Activated CD4-positive, CD25-positive, alpha-beta regulatory T cell treated with anti-CD3 and anti-CD28 coated beads, Interleukin-2, amount 50 U/mL, for 16 hours (primary cell): Measurements from ENCODE around the gene NFKBIB.

ENCODE experiments used
- DNase-seq: peaks from one replicate; pipeline ENCODE4 v3.0.0-alpha.2; 2020; ENCODE audit warnings: low read depth, low spot score

NFKBIB gene

DNA sequence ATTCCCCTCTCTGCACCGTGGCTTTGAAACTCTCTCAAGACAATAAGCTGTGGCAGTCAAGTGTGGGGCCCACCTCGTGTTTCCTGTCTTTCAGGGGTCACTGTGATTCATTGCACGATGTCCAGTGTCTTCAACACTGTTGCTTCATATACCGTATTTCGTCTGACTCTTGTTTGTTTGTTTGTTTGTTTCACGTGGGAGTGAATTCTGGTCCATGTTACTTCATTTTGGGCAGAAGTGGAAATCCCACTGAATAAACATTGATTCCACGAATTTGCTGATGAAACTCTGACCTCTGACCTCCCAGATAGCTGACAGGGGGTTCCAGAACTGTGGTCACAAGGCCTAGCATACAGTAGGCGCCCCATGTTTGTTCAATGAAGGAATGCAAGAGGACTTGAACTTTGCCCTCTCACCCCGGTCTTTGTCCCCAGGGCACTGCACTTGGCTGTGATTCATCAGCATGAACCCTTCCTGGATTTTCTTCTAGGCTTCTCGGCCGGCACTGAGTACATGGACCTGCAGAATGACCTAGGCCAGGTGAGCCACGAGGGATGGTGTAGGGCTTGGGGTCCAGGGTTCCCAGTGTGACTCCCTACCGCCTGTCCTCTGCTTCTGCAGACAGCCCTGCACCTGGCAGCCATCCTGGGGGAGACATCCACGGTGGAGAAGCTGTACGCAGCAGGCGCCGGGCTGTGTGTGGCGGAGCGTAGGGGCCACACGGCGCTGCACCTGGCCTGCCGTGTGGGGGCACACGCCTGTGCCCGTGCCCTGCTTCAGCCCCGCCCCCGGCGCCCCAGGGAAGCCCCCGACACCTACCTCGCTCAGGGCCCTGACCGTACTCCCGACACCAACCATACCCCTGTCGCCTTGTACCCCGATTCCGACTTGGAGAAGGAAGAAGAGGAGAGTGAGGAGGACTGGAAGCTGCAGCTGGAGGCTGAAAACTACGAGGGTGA lies 5.1 kb downstream of the NFKBIB start:
- DNase-seq: no peak

DNA sequence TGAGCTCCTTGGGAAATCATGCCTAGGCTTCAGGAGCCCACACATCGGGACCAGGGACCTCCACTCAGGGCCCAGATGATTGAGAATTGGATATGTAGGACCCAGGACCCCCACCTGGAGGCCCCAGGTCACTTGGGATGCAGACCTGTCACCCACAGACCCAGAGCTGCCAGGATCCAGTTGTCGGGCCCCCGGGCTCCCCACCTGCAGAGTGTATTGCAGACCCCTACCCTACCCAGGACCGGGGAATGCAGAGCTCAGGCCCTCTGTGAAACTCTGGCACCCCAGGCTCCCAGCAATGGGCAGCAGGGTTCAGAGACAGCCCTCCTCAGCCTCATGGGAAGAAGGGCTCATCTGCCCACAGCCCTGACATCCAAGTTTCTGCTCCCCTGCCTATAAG lies 5.9 kb downstream of the NFKBIB start:
- no peak for DNase-seq

DNA sequence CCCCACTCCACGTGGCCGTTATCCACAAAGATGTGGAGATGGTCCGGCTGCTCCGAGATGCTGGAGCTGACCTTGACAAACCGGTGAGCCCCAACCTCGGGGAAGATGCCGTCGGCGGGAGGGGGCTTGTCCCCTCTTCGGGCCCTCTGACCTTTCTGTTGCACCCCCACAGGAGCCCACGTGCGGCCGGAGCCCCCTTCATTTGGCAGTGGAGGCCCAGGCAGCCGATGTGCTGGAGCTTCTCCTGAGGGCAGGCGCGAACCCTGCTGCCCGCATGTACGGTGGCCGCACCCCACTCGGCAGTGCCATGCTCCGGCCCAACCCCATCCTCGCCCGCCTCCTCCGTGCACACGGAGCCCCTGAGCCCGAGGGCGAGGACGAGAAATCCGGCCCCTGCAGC lies 7.5 kb downstream of the NFKBIB start:
- no peak for DNase-seq

DNA sequence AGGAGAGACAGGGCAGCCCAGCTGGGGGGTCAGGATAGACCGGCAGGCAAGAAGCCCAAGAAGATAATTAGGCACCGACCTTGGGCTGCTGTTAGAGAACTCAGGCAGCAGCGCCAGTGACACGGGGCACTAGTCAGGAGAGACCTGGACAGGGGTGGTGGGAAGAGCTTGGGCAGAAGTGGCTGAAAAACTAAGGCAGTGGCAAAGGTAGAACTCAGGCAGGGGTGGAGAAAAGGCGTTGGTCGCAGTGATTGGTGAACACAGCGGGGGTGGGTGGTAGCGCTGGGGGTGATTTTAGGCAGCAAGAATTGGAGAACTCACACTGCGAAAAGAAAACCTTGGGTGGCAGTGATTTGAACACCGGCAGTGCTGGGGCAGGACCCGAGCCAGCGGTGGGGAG lies 7.9 kb downstream of the NFKBIB start:
- no peak for DNase-seq

DNA sequence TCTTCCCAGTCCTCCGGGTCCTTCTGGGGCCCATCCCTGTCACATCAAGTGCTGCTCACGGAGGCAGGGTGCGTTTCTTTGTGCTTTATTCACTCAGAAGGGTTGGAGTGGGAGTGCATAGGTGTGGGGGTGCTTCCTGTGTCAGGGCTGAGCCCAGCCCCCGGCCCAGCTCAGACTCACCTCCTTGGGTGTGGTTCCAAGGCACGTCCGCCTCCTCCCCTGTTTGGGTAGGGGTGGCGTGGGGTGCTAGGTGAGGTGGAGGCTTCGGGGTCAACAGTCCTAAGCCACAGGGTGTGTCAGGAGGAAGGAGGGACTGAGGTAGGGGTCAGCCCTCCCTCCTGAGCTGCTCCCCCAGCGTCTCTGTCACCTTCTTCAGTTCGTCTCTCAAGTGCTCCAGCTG lies 9.1 kb downstream of the NFKBIB start:
- DNase-seq: no peak

DNA sequence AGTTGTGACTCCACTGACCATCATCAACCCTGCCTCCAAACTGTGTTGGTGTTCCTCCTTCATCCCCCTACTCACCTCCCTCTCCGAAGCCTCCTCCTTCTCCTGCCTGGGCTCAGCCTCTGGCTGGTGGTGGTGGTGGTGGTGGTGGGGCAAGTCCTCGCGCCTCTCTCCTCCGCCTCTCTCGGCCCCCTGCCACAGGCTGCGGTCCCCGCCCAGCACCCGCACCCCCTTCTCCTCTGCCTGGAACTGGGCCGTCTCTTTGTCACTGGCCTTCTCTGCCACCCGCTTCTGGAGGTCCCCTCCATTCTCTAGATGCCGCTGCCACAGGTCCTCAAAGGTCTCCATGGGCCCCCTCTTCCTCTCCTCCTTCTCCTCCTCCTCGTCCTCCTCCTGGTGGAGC lies 10.7 kb downstream of the NFKBIB start:
- no peak for DNase-seq

DNA sequence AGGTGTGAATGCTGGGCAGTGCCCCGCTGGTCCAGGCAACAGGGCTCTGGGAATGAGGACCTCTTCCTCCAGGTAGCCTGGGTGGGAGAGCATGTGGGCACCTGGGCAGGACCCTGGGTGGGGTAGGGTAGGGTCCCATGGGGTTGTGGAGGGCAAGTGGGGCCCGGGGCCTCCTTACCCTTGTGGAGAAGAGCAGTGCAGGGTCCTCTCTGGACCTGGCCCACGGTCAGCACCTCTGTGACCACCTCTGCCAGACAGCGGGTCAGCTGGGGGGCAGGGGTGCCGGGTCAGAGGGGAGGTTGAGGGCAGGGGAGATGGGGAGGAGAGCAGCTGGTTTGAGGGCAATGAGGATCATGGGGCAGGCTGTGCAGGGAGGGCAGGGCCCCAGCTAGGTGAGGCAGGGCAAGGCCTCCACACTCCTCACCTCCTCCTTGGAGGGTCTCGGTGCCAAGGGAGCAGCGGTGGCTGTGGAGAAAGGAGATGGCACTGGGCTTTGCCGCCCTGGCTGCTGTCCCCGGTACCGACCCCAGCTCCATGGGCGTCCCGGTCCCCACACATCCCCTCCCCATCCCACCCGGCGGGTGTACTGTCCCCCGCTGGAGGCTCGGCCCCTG lies 11.7 kb downstream of the NFKBIB start:
- no peak for DNase-seq

DNA sequence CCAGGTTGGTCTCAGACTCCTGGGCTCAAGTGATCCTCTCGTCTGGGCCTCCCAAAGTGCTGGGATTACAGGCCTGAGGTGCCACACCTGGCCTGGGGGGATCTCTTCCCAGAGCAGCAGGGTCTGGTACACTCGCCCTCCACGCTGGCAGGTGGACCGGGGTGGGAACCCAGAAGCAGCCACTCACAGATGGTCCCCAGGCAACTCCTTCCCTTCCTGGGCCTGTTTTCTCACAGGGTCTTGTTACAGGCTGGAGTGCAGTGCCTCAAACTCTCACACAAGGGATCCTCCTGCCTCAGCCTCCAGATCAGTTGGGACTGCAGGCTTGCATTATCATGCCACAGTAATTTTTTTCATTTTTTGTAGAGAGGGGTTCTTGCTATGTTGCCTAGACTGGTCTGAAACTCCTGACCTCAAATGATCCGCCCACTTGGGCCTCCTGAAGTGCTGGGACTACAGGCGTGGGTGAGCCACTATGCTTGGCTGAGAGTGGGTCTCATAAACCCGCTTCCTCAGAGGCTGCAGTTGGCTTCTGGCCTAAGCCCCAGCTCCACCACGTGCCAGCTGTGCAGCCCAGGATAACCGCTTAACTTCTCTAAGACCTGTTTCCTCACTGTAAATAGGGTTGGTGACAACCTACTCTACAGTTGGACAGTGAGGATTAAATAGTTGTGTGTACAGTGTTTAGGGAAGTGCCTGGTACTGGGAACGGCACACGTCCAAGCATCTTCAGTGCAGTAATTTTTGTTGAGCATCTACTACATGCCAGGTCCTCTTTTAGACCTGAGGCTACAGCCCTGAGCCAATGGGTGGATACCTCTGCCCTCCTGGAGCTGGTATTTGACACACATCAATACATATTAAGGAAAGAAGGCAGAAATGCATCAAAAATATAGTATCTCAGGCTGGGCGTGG lies 13.1 kb downstream of the NFKBIB start:
- no peak for DNase-seq

DNA sequence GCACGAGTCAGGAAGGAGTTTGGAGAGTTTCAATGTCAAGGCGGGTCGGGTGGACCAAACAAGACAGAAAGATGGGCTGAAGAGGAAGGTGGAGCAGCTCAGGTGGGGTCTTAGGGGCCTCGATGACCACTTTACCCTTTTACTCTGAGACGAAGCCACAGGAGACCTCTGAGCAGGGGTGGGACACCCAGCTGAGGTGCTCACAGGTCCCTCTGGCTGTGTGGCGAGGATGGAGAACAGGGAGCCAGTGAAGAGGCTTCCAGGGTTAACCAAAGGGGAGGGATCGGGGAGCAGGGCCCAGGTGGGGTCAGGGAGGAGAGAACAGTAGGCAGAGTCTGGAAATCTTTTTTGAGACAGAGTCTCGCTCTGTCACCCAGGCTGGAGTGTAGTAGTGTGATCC lies 14.2 kb downstream of the NFKBIB start:
- no peak for DNase-seq

DNA sequence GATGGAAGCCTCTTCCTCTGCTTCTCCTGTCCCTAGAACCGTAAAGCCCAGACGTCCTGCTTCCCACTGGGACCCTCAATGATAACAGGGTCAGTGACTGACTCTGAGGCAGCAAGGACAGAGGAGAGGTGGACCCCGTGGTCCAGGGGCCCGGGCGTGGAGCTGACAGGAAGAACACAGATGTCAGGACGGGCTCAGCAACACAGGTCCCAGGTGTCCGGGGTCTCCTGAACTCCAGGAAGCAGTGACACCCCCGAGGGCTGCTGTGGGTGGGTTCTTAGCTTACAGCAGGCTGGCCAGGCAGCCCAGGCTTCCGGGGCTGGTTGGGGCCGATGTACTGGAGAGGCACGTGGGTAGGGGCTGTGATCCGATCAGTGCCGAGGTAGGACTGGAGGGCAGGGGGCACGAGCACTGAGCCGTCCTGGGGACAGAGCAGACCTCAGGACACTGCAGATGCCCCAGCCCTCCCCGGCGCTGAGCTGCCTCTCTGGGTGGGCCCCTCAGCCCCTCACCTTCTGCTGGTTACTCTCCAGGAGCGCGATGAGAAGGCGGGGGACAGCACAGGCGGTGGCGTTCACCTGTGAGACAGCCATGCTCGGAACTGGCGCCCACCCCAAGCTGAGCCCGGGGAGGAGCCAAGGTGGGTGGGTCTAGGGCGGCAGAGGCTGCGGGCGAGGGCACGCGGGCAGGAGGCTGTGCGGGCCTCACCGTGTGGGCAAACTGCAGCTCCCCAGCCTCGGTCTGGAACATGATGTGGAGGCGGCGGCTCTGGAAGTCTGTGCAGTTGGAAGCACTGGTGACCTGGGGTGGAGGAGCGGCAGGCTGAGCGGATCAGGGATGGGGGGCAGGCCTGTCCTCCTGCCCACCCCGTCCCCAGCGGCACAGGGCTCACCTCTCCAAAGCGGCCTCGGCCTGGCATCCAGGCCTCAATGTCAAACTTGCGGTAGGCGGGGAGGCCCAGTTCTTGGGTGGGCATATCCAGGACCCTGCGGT lies 15.9 kb downstream of the NFKBIB start:
- DNase-seq: no peak

DNA sequence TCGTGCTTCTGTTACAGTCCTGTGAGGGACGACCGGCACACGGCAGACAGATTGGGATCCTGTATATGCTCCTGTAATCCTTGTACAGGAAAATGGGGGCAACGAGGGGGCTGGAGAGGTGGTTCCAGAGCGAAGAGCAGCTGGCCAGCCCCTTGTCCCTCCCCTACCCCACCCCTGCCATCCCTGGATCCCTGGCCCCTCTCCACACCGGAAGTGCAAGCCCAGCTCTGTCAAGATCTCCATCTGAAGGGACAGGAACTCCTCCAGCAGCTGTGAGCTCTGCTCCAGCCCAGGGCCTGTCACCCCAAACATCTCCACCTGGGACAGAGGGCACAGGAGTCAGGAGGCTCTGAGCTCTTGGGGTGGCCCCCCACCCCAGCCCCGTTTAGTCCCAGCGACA lies 17.7 kb downstream of the NFKBIB start:
- DNase-seq: no peak

DNA sequence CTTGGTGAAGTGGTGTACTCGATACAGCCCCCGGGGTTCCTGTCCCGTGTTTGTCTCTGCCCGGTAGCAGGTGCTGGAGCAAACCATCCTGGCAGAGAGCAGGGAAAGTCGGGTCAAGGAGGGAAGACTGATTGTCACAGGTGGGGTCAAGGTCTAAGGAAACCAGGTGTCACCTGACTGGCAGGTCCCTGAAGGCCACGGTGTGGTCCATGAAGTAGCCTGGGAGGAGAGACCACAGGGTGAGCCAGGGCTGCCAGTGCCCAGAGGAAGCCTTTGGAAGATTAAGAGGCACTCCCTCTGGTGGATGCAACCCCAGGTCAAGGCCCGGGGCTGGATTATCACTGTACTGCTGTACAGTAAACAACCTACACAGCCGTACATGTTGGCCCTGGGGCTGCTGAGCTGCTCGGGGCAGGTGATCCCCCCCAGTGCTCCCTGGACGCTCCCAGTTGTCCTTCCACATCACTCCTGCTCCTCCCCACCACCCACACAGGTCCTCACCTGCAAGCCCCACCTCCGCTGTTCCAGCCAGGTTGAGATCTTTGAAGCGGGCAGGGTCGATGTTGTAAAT lies 18.2 kb downstream of the NFKBIB start:
- no peak for DNase-seq

DNA sequence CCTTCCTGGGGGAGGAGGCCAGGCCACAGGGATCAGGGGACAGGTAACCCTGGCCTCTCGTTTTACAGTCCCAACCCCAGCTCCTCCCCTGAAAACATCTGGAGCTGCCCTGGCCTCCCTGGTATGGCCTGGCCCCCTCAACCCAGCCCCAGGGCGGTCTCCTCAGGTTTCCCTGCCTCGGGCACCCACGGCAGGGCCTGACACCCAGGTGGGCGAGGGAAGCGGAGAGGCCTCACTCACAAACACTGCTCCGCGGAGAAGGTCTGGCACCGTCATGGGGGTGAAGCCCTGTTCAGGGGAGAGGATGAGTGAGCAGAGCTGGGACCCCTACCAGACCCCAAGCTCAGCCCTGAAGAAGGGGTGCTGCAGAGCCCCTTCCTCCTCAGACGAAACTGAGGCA lies 18.8 kb downstream of the NFKBIB start:
- no peak for DNase-seq

DNA sequence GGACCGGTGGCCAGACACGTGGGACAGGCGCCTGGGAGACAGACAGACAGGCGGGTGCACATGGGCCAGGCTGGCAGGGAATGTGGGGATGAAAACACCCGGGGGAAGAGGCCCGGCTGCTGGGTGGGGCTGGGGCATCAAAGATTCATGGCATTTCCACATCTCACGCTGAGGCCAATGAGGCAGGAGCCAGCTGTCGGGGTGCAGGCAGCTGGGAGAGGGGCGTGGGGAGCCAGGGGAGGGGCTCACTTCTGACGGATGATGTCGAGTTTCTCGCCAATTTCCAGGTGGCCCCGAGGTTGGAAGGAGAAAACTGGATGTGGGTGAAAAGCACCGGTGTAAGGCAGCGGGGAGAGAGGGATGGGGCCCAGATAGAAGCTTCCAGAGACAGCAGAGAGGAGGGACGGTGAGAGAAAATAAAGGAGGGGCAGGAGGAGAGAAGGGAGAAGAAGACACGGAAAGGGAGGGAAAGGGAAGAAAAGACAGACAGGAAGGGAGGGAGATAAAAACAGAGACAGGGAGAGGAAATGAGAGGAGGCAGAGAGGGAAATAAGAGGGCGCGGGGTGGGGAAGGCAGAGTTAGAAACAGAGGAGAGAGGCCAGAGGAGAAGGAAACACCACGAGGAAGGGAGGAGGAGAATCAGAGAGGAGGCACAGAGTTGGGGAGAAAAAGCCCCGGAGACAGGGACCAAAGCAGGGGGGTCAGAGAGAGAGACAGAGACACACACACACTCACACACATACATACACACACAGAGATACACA lies 20.2 kb downstream of the NFKBIB start:
- no peak for DNase-seq

DNA sequence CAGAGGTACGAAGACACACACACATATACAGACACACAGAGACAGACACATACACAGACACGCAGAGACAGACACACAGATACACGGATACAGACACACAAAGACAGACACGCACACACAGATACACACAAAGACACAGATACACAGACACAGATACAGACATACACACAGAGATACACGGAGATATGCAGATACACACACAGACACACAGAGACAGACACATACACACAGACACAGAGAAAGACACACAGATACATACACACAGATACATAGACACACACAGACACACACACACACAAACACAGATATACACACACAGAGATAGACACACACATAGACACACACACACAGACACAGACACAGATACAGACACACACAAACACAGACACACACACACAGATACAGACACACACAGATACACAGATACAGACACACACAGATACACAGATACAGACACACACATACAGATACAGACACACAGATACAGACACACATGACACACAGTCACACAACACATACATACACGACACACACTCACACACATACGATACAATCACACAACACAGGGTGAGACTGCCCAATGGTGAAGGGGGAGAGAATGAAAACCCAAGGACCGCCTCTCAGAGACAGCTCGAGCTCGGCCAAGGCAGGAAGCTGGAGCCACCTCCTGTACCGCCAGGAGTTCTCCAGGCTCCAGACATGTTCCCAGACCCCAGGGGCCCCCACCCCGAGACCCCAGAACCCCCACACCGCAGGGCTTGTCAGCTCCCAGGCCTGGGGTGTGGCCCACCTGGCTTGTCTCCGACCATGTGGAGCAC lies 21.0 kb downstream of the NFKBIB start:
- no peak for DNase-seq

DNA sequence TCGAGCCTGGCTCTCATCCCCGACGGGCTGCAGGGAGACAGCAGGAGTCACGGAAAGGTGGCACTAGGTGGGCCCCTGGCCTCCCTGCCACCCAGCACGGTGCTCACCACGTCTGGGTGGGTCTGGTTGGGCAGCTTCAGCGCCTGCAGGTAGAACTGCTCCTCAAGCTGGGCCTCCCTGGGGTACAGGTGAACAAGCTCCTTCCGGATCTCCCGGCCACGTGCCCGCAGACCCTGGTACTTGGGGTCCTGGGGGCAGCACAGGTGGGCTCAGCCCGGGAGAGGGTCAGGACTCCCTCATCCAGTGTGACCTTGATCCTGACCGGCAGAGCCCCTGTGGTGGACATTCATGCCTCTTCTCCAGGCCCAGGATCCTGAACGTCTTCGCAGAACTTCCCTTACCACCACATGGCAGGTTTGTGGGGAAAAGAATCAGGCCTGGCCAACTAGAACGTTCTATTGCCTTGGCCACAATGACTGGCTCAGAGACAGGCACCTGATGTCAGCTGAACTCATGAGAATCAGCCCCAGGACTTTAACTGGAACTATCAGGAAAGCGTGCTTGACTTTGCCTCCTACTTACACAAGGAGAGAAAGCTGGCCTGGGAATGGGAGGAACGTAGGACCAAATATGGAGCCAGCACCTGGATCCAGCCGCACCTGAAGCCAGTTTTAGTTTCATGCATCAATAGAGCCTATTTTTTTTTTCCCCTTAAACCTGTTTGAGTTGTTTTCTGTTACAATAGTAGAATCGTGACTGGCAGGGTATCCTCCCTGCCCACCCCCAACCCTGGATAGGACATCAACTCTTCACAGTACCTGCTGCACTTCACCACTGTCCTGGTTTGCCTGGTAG lies 21.9 kb downstream of the NFKBIB start:
- no peak for DNase-seq

DNA sequence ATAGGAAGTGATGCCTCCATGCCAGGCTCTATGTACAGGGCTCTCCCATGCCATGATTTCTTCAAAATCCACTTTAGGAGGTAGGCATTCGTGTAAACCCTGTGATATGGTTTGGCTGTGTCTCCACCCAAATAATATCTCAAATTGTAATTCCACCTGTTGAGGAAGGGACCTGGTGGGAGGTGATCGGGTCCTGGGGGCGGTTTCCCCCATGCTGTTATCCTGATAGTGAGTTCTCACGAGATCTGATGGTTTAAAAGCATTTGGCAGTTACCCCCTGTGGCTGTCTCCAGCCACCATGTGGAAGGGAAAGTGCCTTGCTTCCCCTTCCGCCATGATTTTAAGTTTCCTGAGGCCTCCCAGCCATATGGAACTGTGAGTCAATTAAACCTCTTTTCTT lies 22.7 kb downstream of the NFKBIB start:
- DNase-seq: no peak

DNA sequence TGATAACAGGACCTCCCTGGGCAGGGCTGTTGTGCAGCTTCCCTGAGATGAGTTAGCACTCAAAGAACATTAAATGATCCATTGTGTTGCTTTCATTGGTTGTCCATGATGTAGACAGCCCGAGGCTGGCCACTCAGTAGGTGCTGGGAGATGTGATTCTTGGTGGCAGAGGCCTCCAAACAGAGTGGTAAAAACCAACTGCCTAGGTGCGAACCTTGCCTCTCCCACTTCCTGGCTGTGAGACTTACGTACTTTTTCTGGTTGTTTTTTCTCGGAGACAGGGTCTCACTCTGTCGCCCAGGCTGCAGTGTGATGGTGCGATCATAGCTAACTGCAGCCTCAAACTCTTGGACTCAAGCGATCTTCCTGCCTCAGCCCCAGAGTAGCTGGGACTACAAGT lies 24.6 kb downstream of the NFKBIB start:
- DNase-seq: no peak
